Muscle of back (tissue), 11 donors: ENCODE measurements around the gene OIP5. TPM values are rescaled to one million over a fixed set of nuclear protein-coding genes. Genes with fewer than 3 reads are reported as not detected.
A peak's percentile ranks its signal among the peaks of the same experiment; 100 is the strongest.
"Not testable (repeated sequence)": the region's sequence is repeated elsewhere in the genome, so short reads cannot be mapped to it uniquely, and the experiment has no call there.

Experiments
- DNase-seq, 3 donors: peaks; one replicate each; pipeline versions ENCODE4 v3.0.0 to v3.0.0-alpha.2; 2013
- polyA plus RNA-seq, 10 donors: library from polyadenylated mRNA; unstranded; fragments of 120-200 nt; gene quantifications; one replicate each; pipeline ENCODE4 v1.2.1, GENCODE V29; 2013; ENCODE audit not compliant: insufficient read length in 10 of 10

The OIP5 gene
- polyA plus RNA-seq, 10 donors, result 3.1 to 6.7 (median 4.0) TPM

DNA sequence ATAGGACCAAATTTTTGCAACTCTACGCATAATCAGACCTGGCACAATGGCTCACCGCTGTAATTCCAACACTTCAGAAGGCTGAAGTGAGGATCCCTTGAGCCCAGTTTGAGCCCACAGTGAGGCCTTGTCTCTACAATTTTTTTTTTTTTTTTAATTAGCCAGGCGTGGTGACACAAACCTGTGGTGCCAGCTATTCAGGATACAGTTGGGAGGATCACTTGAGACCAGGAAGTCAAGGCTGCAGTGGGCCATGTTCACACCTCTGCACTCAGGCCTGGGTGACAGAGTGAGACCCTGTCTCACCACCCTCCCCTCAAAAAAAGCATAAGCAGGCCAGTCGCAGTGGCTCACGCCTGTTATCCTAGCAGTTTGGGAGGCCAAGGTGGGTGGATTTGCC lies 24.7 kb downstream of the OIP5 start:
- no peak for DNase-seq

DNA sequence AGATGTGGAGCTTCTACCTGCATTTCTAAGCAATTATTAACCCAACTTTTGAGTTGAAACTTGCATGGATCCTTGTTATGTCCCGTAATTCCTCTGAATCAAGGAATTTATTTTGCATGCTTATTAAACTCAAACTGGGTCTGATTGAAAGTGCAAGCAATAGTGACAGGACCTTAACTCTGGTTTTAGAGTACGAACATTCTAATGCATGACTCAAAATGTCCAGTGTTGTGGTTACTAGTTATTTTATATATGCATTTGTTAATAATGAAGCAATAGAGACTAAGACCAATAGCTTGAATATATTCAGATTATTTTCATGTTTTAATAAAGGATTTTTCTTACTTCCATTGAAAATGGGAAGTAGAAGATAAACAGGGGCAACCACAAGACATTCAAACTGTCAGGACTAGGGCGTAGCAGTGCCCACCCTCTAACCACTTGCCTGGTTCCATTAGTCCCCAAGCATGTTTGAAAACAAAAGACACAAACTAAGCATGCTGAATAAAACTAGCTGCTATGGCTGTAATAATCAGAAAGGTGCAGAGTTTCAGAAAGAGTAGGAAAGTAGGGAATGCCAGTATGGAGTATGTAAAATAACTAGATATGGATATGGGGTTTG lies 28.1 kb downstream of the OIP5 start:
- no peak for DNase-seq

DNA sequence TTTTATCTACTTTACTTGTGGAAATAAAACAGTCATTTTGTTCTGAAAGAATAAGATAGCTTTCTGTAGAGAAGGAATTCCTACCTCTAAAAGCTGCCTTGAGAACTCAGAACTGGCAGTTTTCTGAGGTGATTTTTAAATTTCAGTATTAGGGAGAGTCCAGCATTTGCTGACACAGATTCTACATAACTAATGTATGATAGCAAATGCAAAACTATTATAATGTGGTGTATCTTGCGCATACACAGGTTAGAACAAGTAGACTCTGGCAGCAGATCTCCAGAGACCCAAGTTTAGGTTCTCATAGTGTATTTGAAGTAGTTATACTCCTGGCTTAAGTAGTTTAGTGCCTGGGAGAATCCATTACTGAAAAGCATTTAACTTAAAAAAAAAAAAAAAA lies 30.8 kb downstream of the OIP5 start:
- no peak for DNase-seq

DNA sequence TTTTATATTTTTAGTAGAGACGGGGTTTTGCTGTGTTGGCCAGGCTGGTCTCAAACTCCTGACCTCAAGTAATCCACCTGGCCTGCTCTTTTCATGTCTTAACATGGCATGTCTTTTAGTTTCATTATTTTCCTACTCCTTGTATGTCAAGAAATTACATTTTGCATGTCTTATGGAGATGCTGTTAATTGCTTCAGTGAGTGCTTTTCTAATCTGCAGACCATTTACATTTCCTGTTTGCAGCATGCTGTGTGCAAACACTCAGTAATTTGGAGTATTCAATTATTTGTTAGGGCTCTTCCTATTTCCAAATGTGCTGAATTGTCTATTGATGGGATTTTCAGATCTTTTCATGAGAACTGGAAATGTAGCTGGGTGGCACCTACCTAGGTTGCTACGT lies 31.3 kb downstream of the OIP5 start:
- DNase-seq, result not testable (repeated sequence)

DNA sequence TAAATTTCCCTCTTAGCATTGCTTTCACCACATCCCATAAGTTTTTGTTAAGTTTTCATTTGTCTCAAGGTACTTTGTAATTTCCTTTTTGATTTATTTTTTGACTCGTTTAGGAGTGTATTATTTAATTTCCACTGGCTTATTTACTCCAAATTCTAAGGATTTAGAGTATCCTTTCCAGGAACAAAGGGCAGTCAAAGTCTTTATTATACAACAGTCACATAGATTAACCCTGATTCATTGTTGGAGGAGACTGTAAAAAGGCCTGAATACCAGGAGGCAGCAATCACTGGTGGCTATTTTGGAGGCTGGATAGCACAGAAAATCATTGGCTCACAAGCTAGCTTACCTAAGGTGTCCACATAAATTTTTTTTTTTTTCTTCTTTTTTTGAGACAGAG lies 39.9 kb downstream of the OIP5 start:
- DNase-seq, result no peak

DNA sequence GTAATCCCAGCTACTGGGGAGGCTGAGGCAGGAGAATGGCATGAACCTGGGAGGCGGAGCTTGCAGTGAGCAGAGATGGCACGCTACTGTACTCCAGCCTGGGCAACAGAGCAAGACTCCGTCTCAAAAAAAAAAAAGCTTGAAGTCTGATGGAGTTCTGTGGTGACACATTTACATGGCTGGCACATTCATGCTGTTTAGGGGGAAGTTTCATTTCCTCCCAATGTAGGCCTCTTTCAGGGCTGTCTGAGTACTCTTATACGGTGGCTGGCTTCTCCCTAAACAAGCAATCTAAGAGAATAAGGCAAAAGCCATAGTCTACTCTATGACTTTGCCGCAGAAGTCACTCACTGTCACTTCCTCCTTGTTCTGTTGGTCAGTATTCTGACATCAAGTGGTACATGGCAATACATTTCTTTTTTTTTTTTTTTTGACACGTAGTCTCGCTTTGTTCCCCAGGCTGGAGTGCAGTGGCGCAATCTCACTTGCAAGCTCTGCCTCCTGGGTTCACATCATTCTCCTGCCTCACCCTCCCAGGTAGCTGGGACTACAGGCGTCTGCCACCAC lies 41.2 kb downstream of the OIP5 start:
- DNase-seq, result peak in 1 of 3 donors; percentile 13

DNA sequence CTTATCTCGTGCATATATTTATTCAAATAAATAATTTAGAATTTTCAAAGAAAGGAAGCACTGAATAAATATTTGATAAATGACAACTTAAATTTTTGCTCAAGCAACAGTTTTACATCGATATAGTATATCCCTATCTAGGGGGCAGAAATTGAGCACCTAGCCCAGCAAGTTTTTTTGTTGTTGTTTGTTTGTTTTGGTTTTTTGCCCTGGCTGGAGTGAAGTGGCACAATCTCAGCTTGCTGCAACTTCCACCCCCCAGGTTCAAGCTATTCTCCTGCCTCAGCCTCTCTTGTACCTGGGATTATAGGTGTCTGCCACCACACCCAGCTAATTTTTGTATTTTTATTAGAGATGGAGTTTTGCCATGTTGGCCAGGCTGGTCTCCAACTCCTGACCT lies 42.4 kb downstream of the OIP5 start:
- DNase-seq, result no peak

DNA sequence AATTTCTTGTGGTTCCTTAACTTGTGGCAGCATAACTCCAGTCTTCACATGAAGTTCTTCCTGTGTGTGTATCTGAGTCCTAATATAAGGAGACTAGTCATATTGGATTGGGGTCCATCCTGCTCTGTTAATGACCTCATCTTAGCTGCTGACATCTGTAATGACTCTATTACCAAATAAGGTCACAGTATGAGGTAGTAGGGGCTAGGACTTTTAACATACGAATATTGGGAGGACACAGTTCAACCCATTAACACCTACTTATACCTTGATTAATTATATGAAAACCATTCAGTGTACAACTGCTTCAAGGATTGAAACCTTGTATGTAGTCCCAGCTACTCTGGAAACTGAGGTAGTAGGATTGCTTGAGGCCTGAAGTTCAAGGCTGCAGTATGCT lies 43.9 kb downstream of the OIP5 start:
- DNase-seq, result no peak

DNA sequence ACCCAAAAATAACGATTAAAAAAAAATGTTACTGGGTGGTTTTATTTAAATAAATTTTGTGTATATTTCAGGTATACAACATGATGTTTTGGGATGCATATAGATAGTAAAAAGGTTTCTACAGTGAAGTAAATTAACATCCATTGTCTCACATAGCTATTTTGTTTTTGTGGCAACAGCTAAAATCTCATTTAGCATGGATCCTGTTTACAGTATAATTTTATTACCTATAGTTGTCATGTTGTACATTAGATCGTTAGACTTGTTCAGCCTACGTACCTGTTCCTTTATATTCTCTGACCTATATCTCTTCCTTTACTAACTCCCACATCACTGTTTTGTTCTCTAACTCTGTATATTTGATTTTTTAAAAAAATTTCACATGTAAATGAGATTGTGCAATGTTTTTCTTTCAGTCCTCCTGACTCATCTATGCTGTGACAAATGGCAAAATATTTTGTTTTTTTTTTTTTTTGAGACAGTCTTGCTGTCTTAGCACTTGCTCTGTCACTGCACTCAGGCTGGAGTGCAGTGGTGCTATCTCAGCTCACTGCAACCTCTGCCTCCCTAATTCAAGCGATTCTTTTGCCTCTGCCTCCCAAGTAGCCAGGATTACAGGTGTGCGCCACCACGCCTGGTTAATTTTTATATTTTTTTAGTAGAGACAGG lies 45.6 kb downstream of the OIP5 start:
- DNase-seq, result no peak

DNA sequence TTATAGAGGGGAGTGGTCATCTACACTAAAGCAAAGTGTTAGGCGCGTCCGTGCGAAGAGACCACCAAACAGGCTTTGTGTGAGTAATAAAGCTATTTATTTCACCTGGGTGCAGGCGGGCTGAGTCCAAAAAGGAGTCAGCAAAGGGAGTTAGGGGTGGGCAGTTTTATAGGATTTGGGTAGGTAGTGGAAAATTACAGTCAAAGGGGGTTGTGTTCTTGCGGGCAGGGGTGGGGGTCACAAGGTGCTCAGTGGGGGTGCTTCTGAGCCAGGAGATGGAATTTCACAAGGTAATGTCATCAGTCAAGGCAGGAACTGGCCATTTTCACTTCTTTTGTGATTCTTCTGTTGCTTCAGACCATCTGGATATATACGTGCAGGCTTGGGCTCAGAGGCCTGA lies 47.1 kb downstream of the OIP5 start:
- DNase-seq, result no peak

DNA sequence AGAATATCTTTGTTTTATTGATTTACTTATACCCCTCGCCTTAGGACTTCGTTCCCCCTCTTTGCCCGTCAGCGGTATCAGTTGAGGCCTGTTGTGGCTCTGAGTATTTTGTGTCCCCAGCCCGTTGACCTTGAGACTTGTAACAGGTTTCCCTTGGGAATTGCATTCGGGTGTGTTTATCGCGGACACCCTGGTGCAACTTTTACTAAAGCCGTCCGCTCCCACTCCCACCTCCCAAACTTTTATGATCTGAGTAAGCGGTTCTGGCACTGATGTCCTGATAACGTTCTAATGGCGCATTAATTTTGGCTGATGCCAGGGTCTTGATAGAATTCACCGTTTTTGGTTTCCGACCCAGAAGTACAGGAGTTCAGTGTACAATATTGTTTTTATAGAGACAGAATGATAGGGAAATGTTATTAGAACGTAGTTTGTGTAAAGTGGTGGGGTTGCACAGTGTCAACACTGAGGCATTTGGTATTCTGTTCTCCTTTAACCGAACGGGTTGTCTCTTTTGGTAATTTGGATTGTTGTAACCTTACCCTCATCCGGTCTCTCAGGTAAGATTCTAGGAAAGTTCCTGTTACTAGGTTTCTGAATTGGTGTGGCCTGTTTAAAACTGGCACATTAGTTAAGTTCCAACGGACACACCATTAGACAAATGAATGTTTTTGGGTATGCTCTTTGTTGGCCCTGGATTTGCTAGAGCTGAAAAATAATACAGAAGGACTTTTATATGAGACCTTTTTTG lies 47.8 kb downstream of the OIP5 start:
- DNase-seq, result peak in 2 of 3 donors; percentile 22 to 40

DNA sequence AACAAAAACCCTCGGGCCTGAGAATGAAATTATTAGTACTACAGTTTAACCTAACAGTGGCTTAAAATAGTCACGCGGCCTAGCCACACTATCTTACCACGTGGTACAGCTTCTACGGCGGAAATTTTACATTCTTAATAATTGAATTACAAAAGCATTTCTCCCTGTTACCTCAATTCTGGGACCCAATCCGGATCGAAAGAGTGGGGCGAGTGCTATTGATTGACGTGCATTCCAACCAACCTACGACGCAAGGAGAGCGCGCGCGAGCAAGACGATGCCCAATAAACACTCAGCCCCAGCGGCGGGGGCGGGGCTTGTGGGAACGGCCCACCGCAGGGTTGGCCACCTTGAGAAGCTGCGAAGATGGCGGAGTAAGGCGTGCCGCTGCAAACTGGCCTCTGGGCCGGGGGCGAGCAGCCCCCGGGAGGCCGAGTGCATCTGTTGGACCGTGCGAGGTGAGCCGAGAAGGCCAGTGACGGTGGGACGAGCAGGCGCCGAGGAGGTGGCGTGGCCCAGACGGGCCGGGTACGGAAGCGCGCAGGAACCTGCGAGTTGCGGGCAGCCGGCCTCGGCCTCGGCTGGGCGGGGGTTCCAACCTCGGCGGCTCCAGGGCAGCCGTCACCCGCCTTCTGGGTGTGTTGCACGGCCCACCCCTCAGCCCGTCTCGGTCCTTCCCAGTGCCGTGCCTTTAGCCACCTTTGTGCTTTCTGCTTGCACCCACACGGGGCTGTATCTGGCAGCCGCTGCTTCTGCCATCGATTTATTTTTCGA lies 48.6 kb downstream of the OIP5 start:
- DNase-seq, result peak; percentile 99 to 100 (median 100)

DNA sequence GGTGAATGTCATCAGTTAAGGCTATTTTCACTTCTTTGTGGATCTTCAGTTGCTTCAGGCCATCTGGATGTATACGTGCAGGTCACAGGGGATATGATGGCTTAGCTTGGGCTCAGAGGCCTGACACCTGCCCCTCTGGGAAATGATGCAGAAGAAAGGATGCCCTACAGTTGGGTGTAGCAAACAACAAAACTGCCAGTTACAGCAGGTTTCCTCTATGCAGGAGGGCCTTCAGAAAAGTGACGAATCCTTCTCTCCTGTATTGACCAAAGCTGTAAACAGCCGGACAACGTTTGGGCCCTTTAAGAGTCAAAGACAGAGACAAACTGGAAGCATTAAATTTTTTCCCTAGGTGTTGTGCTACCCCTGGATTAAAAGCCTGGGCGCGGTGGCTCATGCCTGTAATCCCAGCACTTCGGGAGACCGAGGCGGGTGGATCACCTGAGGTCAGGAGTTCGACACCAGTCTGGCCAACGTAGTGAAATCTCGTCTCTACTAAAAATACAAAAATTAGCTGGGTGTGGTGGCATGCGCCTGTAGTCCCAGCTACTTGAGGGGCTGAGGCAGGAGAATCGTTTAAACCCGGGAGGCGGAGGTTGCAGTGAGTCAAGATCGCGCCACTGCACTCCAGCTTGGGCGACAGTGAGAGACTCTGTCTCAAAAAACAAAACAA lies 49.3 kb downstream of the OIP5 start:
- peak in 1 of 3 donors; percentile 25 for DNase-seq

DNA sequence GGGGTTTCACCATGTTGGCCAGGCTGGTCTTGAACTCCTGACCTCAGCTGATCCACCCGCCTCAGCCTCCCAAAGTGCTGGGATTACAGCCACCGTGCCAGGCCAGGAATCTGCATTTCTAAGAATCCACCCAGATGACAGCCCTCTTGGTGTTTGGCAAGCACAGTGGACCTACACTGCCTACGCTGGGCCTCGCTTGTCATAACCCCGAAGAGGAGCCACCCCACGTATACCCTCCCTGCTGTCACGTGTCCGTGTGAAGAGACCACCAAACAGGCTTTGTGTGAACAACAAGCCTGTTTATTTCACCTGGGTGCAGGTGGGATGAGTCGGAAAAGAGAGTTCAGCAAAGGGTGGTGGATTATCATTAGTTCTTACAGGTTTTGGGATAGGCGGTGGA lies 50.0 kb downstream of the OIP5 start:
- not testable (repeated sequence) for DNase-seq

DNA sequence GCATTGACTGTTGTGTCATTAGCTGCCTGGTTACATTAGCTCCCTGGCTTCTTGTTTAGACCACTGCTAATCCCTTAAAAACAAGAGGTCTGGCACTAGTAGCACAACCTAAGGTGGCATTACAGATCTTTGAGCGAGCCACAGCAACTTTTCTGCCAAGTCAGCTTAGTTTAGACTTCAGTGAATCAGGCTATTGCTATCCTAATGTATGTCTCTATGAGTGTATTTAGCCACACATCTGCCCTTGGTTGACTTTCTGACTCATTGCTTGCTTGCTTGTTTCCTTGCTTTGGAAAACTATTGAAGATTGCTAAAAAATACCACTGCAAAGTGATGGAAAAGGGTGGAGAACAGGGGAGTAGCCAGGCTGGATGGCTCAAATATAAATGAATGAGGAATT lies 51.2 kb downstream of the OIP5 start:
- peak in 2 of 3 donors; percentile 2 to 63 for DNase-seq

DNA sequence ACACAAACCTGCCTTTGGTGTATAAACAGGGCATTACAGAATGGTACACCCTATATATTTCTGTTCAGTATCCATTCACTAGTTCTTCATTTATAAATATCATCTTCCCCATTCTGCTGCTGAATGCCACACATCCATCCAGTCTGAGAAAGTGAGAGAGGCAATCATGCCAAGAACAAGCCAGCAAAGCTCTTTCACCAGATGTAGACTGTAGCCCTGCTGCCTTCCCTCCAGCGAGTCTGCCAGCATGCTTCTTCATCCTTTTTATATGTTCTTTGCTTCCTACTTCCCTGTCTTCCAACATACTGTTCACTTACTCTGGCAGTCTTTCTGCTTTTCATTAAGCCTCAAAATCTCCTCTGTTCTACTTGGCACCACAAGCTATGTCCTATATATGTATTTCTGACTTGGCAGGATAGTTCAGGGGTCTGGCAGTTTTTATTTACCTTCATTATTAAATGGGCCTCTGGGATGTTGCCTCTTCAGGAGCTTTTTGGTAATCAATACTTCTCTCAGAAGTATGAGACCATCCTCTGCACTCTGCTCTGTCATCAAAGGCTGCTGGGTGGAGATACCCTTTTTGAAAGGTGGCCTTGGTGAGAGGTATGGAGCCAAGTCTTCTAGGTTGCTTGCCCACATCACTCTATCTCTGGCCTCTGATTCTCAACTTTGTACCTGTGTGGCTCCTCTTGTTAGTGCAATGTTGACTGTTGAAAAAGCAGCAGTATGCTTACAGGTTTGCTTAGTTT lies 52.7 kb downstream of the OIP5 start:
- no peak for DNase-seq

DNA sequence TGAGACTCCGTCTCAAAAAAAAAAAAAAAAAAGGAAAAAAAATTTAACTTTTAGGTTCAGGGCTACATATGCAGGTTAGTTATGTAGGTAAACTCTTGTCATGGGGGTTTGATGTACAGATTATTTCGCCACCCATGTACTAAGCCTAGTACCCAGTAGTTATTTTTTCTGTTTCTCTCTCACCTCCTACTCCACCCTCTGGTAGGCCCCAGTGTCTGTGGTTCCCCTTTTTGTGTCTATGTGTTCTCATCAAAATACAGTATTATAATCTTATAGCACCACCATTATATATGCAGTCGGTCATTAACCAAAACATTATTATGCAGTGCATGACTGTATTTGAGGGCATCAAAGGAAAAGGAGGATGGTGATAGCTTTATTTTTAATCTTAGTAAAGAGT lies 54.1 kb downstream of the OIP5 start:
- DNase-seq, result no peak

DNA sequence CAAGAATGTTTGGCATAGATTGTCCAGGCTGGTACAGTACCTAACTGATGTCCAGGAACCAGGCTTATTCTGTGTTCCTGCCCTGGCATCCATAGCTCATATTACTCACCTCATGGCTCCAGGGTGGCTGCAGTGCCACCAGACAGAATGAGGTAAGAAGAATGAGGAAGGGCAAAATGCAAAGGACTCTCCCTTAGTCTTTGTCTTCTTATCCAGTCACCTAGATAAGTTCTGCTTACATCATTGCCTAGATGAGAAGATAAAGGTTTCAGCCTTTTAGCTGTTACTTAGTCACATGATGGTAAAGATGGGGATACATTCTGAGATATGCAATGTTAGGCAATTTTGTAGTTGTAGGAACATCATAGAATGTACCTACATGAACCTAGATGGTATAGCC lies 55.6 kb downstream of the OIP5 start:
- no peak for DNase-seq

DNA sequence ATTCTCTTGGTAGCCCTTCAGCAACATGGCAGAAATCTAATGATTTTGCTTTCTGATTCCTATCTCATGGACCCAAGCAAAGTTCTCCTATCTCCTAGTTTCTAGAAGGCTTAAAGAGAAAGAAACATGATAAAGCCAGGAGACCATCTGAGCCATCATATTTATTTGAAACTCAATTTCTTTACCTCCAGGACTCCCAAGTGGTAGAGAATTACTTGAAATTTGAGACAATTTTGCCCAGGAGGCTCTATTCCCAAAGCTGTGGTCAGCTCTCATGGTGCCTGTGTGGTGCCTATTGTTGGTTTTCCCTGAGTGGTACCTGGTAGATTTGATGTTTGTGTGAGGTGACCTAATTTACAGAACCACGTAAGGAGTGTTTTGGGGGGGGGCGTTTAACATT lies 62.5 kb downstream of the OIP5 start:
- DNase-seq, result no peak

DNA sequence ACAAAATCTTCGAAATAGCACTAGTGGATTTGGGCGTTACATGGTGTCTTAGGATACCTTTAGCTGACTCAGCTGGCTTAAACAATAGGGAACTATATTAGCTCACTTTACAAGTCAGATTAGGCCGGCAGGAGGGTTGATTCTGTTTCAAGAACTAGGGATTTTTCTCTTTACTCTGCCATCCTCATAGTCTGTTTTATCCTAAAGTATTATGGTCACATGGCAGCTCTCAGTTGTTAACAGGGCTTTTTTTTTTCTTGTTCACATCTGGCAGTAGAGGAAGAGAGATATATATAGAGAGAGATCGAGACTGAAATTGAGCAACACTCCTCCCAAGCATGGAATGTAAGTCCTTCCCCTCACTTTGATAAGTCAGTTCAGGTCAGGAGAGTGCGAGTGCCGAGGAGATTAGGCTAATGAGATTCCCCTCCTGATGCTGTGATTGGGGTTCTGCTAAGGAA lies 68.5 kb downstream of the OIP5 start:
- DNase-seq, result no peak

DNA sequence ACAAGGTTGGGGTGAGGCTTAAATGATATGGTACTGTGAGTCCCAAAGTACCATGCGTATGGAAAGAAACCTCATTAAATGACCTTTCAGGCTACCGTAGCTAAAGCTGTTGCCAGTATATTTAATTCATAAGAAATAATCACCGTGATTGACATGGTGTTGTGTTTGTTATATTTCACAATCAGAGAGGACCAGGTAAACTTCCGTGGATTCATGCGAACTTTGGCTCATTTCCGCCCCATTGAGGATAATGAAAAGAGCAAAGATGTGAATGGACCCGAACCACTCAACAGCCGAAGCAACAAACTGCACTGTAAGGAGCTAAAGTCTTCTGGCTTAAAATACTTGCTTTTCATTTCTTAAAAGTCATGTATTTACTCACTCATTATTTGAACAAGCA lies 69.8 kb downstream of the OIP5 start:
- DNase-seq, result no peak
